SK-N-SH treated with all-trans-retinoic acid at 6 μM for 48 hours (cell line): ENCODE data around the gene OAS1.

Experiments
- ATAC-seq: fragments of 200-7000 bp; cut with Tn5 transposase; 3 replicates; pipeline ENCODE4 v1.9.1; 2020; ENCODE audit warnings: mild to moderate bottlenecking, moderate library complexity
- ARNTL ChIP-seq: fragments of 450-650 bp; formaldehyde crosslinking; IDR thresholded peaks from 2 replicates; pipeline ENCODE4 v1.5.0; 2020; ENCODE audit warnings: low read depth, mild to moderate bottlenecking, moderate library complexity, borderline replicate concordance
- BACH2 ChIP-seq: fragments of 250-450 bp; sonication (Bioruptor Pico); IDR thresholded peaks from 2 replicates; pipeline ENCODE4 v1.9.0; 2021; ENCODE audit warnings: mild to moderate bottlenecking, borderline replicate concordance
- ESRRG ChIP-seq: fragments of 250-450 bp; sonication (Bioruptor Pico); IDR thresholded peaks from 2 replicates; pipeline ENCODE4 v1.6.1; 2021; ENCODE audit warnings: mild to moderate bottlenecking
- GLIS3 ChIP-seq: fragments of 250-450 bp; sonication (Bioruptor Pico); IDR thresholded peaks from 2 replicates; pipeline ENCODE4 v1.5.0; 2020; ENCODE audit warnings: mild to moderate bottlenecking, moderate library complexity
- ISL1 ChIP-seq: fragments of 250-450 bp; sonication (Bioruptor Pico); IDR thresholded peaks from 2 replicates; pipeline ENCODE4 v2.1.2; 2022; ENCODE audit warnings: mild to moderate bottlenecking, moderate library complexity
- OSR1 ChIP-seq: fragments of 250-450 bp; sonication (Bioruptor Pico); IDR thresholded peaks from 2 replicates; pipeline ENCODE4 v1.8.0; 2022; ENCODE audit warnings: moderate library complexity, mild to moderate bottlenecking, inconsistent platforms
- PPARA ChIP-seq: fragments of 250-450 bp; sonication (Bioruptor Pico); IDR thresholded peaks from 2 replicates; pipeline ENCODE4 v1.5.0; 2020; ENCODE audit warnings: mild to moderate bottlenecking, borderline replicate concordance
- RARB ChIP-seq: fragments of 250-450 bp; sonication (Bioruptor Pico); IDR thresholded peaks from 2 replicates; pipeline ENCODE4 v1.8.0; 2021; ENCODE audit warnings: mild to moderate bottlenecking, moderate library complexity
- SNAI2 ChIP-seq: fragments of 250-450 bp; sonication (Bioruptor Pico); IDR thresholded peaks from 2 replicates; pipeline ENCODE4 v1.5.0; 2020; ENCODE audit warnings: mild to moderate bottlenecking, moderate library complexity
- TCF4 ChIP-seq: fragments of 250-450 bp; sonication (Bioruptor Pico); IDR thresholded peaks from 2 replicates; pipeline ENCODE4 v1.8.0; 2021; ENCODE audit warnings: mild to moderate bottlenecking, moderate library complexity, borderline replicate concordance
- TOX ChIP-seq: fragments of 250-450 bp; sonication (Bioruptor Pico); IDR thresholded peaks from 2 replicates; pipeline ENCODE4 v1.8.0; 2021; ENCODE audit warnings: mild to moderate bottlenecking, moderate library complexity, borderline replicate concordance
- ZC3H10 ChIP-seq: fragments of 250-450 bp; sonication (Bioruptor Pico); IDR thresholded peaks from 2 replicates; pipeline ENCODE4 v1.5.1; 2021; ENCODE audit warnings: mild to moderate bottlenecking, moderate library complexity
- ZFP3 ChIP-seq: fragments of 250-450 bp; sonication (Bioruptor Pico); IDR thresholded peaks from 2 replicates; pipeline ENCODE4 v1.5.0; 2020; ENCODE audit warnings: mild to moderate bottlenecking, moderate library complexity
- ZFP30 ChIP-seq: fragments of 450-650 bp; formaldehyde crosslinking; IDR thresholded peaks from 2 replicates; pipeline ENCODE4 v1.5.0; 2022; ENCODE audit warnings: mild to moderate bottlenecking, moderate library complexity
- ZNF565 ChIP-seq: fragments of 450-650 bp; formaldehyde crosslinking; conservative IDR thresholded peaks from 2 replicates; pipeline ENCODE4 v1.5.0; 2020; ENCODE audit warnings: low read depth, mild to moderate bottlenecking, moderate library complexity
- ZNF70 ChIP-seq: fragments of 450-650 bp; formaldehyde crosslinking; IDR thresholded peaks from 2 replicates; pipeline ENCODE4 v1.5.0; 2020; ENCODE audit warnings: mild to moderate bottlenecking, moderate library complexity
- ZNF8 ChIP-seq: fragments of 450-650 bp; formaldehyde crosslinking; IDR thresholded peaks from 2 replicates; pipeline ENCODE4 v1.5.0; 2020; ENCODE audit warnings: mild to moderate bottlenecking, moderate library complexity
- TF ChIP-seq, protein P1 (sequence below): fragments of 250-450 bp; sonication (Bioruptor Pico); IDR thresholded peaks from 2 replicates; pipeline ENCODE4 v1.5.1; 2020; ENCODE audit warnings: low read depth, mild to moderate bottlenecking, moderate library complexity
- TF ChIP-seq, protein P2 (sequence below): fragments of 250-450 bp; sonication (Bioruptor Pico); IDR thresholded peaks from 2 replicates; pipeline ENCODE4 v1.5.0; 2020; ENCODE audit warnings: mild to moderate bottlenecking, moderate library complexity
- TF ChIP-seq, protein P3 (sequence below): fragments of 250-450 bp; sonication (Bioruptor Pico); IDR thresholded peaks from 2 replicates; pipeline ENCODE4 v1.8.0; 2020; ENCODE audit warnings: mild to moderate bottlenecking, moderate library complexity, borderline replicate concordance
- TF ChIP-seq, protein P4 (sequence below): fragments of 250-450 bp; sonication (Bioruptor Pico); IDR thresholded peaks from 2 replicates; pipeline ENCODE4 v1.5.1; 2021; ENCODE audit warnings: mild to moderate bottlenecking, moderate library complexity

OAS1 gene

DNA sequence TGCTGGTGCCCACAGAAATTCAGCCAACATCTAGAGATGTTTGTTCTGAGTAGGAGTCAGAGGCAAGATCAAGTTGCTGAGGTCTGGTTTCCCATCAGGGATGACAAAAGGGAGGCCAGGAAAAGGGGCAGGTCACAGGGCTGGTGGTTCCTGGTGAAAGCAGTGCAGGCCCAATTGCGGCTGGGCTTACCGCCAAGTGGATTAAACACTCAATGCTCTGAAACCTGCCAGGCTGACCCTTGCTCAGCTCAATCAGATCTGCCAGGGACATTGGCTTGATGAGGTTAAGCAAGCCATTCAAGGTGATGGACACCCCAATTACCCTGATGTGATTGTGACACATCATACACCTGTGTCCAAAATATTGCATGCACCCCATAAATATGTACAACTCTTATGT is 5.5 kb upstream of the OAS1 start:
- TF ChIP-seq, protein P1, sequence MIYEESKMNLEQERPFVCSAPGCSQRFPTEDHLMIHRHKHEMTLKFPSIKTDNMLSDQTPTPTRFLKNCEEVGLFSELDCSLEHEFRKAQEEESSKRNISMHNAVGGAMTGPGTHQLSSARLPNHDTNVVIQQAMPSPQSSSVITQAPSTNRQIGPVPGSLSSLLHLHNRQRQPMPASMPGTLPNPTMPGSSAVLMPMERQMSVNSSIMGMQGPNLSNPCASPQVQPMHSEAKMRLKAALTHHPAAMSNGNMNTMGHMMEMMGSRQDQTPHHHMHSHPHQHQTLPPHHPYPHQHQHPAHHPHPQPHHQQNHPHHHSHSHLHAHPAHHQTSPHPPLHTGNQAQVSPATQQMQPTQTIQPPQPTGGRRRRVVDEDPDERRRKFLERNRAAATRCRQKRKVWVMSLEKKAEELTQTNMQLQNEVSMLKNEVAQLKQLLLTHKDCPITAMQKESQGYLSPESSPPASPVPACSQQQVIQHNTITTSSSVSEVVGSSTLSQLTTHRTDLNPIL = no peak
- TF ChIP-seq ESRRG (CRISPR knock-in tag) (no peak), OSR1 (no peak)
- no peak for ATAC-seq

DNA sequence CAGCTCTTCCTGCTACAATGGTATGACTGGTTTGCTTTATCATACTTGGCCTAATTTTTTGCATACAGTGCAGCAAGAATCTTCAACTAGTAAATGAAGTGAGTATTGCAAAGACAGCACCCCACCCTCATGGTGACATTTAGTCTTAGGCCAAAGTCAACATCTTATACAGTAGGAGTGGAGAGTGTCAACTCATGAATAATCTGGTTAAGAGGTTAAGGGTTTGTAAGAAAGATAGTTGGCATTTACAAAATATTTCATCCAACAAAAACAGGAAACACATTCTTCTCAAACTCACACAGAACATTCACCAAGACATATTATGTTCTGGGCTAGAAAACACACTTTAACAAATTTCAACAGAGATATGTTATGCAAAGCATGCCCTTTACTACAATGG is 2.2 kb upstream of the OAS1 start:
- peak; percentile 25; the same call in 1 of the 2 replicates for TF ChIP-seq ISL1 (CRISPR knock-in tag)
- TF ChIP-seq GLIS3 (CRISPR knock-in tag) = no peak
- TF ChIP-seq, all 23 proteins: peak for 1

DNA sequence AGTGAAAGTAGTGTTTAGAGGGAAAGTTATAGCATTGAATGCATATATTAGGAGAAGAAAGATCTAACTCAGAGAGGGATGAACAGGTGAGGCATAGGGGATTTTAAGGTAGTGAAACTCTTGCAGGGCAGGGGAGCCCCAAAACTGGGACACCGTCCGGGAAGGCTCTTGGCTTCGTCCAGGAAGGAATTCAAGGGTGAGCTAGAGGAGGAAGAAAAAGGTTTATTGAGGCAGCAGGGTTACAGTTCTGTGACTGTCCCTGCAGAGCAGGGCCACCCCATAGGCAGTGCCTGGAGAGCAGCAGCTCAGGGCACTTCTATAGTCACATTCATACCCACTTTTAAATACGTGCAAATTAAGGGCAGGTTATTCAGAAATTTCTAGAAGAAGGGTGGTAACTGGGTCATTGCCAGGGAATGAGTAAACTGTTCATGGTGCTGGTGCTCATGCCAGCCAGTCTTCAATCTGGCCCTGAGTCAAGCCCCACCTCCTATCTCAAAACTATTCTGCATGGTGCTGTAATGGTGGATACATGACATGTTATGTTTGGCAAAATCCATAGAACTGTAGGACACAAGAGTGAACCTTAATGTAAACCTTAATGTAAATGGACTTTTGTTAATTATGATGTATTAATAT is 1.2 kb upstream of the OAS1 start:
- ATAC-seq = no peak
- TF ChIP-seq ZNF565 (CRISPR knock-in tag) = no peak
- no peak for TF ChIP-seq TOX (CRISPR knock-in tag)
- TF ChIP-seq, all 23 proteins: peak for 0

More for the DNA sequence above, 2.2 kb upstream of the OAS1 start:
- ATAC-seq = no peak

DNA sequence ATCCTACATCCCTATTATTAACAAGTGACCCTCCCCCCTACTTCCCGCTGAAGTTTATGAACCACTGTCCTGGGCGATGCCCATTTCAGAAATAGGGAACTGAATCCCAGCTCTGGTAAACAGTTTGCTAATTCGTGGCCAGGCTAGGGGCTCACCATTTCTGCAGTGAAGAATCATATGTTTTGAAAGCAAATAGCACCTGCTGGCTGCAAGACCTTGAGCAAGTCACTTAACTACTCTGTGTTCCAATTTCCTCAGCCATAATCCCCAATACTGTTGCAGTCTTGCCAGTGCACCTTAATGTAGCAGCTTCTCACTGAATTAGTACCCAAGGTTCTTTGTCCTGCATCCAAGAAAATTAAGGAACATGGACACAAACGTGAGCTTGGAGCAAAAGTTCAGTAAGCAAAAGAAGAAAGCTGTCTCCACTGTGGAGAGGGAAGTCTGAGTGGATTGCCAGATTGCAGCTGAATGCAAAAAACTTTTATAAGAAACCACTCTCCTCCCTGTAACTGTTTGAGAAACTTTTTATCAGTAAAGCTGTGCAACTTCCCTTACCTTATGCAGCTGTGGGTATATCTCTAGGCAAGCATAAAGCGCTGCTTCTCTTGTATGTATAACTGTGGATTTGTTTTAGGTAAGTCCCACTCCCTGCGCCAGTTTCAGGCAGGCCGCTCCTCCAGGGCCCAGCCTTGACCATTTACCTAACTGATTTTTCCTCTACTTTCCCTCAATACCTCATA is 824 bp downstream of the OAS1 start:
- ATAC-seq = no peak
- TF ChIP-seq ZFP30 (CRISPR knock-in tag) (no peak), RARB (CRISPR knock-in tag) (no peak), ARNTL (CRISPR knock-in tag) (no peak), ZNF8 (CRISPR knock-in tag) (no peak), GLIS3 (CRISPR knock-in tag) (no peak), ZFP3 (CRISPR knock-in tag) (no peak), ISL1 (CRISPR knock-in tag) (no peak), TOX (CRISPR knock-in tag) (no peak), TCF4 (no peak), ZC3H10 (no peak), PPARA (CRISPR knock-in tag) (no peak), ZNF565 (CRISPR knock-in tag) (no peak), ESRRG (CRISPR knock-in tag) (no peak)
- TF ChIP-seq, protein P2, sequence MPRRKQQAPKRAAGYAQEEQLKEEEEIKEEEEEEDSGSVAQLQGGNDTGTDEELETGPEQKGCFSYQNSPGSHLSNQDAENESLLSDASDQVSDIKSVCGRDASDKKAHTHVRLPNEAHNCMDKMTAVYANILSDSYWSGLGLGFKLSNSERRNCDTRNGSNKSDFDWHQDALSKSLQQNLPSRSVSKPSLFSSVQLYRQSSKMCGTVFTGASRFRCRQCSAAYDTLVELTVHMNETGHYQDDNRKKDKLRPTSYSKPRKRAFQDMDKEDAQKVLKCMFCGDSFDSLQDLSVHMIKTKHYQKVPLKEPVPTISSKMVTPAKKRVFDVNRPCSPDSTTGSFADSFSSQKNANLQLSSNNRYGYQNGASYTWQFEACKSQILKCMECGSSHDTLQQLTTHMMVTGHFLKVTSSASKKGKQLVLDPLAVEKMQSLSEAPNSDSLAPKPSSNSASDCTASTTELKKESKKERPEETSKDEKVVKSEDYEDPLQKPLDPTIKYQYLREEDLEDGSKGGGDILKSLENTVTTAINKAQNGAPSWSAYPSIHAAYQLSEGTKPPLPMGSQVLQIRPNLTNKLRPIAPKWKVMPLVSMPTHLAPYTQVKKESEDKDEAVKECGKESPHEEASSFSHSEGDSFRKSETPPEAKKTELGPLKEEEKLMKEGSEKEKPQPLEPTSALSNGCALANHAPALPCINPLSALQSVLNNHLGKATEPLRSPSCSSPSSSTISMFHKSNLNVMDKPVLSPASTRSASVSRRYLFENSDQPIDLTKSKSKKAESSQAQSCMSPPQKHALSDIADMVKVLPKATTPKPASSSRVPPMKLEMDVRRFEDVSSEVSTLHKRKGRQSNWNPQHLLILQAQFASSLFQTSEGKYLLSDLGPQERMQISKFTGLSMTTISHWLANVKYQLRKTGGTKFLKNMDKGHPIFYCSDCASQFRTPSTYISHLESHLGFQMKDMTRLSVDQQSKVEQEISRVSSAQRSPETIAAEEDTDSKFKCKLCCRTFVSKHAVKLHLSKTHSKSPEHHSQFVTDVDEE (CRISPR knock-in tag) = no peak
- TF ChIP-seq, protein P3, sequence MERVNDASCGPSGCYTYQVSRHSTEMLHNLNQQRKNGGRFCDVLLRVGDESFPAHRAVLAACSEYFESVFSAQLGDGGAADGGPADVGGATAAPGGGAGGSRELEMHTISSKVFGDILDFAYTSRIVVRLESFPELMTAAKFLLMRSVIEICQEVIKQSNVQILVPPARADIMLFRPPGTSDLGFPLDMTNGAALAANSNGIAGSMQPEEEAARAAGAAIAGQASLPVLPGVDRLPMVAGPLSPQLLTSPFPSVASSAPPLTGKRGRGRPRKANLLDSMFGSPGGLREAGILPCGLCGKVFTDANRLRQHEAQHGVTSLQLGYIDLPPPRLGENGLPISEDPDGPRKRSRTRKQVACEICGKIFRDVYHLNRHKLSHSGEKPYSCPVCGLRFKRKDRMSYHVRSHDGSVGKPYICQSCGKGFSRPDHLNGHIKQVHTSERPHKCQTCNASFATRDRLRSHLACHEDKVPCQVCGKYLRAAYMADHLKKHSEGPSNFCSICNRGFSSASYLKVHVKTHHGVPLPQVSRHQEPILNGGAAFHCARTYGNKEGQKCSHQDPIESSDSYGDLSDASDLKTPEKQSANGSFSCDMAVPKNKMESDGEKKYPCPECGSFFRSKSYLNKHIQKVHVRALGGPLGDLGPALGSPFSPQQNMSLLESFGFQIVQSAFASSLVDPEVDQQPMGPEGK (CRISPR knock-in tag) = no peak
- TF ChIP-seq, protein P4, sequence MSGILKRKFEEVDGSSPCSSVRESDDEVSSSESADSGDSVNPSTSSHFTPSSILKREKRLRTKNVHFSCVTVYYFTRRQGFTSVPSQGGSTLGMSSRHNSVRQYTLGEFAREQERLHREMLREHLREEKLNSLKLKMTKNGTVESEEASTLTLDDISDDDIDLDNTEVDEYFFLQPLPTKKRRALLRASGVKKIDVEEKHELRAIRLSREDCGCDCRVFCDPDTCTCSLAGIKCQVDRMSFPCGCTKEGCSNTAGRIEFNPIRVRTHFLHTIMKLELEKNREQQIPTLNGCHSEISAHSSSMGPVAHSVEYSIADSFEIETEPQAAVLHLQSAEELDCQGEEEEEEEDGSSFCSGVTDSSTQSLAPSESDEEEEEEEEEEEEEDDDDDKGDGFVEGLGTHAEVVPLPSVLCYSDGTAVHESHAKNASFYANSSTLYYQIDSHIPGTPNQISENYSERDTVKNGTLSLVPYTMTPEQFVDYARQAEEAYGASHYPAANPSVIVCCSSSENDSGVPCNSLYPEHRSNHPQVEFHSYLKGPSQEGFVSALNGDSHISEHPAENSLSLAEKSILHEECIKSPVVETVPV = no peak

DNA sequence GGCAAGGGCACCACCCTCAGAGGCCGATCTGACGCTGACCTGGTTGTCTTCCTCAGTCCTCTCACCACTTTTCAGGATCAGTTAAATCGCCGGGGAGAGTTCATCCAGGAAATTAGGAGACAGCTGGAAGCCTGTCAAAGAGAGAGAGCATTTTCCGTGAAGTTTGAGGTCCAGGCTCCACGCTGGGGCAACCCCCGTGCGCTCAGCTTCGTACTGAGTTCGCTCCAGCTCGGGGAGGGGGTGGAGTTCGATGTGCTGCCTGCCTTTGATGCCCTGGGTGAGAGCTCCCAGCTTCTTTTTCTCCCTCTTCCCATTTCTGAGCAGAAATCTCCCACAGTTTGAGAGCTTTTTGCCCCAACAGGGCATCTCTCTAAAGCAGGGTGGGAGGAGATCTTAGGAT is 1.8 kb downstream of the OAS1 start:
- no peak for TF ChIP-seq ZNF565 (CRISPR knock-in tag)
- TF ChIP-seq ARNTL (CRISPR knock-in tag) = no peak
- TF ChIP-seq ZNF8 (CRISPR knock-in tag) = no peak
- no peak for TF ChIP-seq ZFP3 (CRISPR knock-in tag)
- TF ChIP-seq, protein P4 = no peak
- TF ChIP-seq ZC3H10 = no peak
- no peak for TF ChIP-seq ZNF70
- TF ChIP-seq BACH2 (CRISPR knock-in tag) = no peak
- TF ChIP-seq ESRRG (CRISPR knock-in tag) = no peak
- TF ChIP-seq OSR1 = no peak
- no peak for TF ChIP-seq SNAI2 (CRISPR knock-in tag)
- TF ChIP-seq, all 23 proteins: peak for 0
- ATAC-seq = no peak
